Erythroblast (primary cell): ENCODE measurements around the gene PEX6.

Source experiments
- GATA1 ChIP-seq: IDR thresholded peaks from 2 replicates; pipeline ENCODE4 v1.6.1; 2011; ENCODE audit warnings: low read depth, mild to moderate bottlenecking, control low read depth, low read length, moderate library complexity
- POLR2A ChIP-seq: IDR thresholded peaks from 2 replicates; pipeline ENCODE4 v1.6.1; 2011; ENCODE audit warnings: mild to moderate bottlenecking, low read length

- TF ChIP-seq POLR2A (no peak), GATA1 (no peak)
These were observed 43.7 kb downstream of the PEX6 start for GRCh38 chr6:42935322-42935721.
